H1 (cell line): Measurements from ENCODE around the gene GEMIN7. TPM values are rescaled to one million over a fixed set of nuclear protein-coding genes. Genes with fewer than 3 reads are reported as not detected.
A peak's percentile ranks its signal among the peaks of the same experiment; 100 is the strongest.

Source experiments
- CTCF ChIA-PET: fragments of 300-600 bp; sonication (Branson Sonifier 250); formaldehyde crosslinking; loops from one replicate; lab custom pipeline; 2021; ENCODE audit not compliant: partially characterized antibody; lab: Charles Lee
- POLR2A ChIA-PET: fragments of 300-600 bp; sonication (Branson Sonifier 250); formaldehyde crosslinking; loops from one replicate; lab custom pipeline; 2021; ENCODE audit warnings: inconsistent platforms; ENCODE audit not compliant: partially characterized antibody; lab: Charles Lee
- DNase-seq, 2 experiments: peaks; one replicate each; pipeline versions ENCODE4 v3.0.0 to v3.0.0-alpha.2; 2010 to 2022; ENCODE audit warnings: low spot score in 2 of 2, low read depth in 1 of 2, mixed read lengths in 1 of 2
- FAIRE-seq: peaks from 2 replicates; lab custom pipeline; 2011; peaks lifted over from hg19 to GRCh38; lab: Jason Lieb, UNC
- H2AFZ ChIP-seq: 2 replicates; pipeline ENCODE4 v1.8.1; 2012; ENCODE audit warnings: low read length, inconsistent platforms
- H2AK5ac ChIP-seq: 2 replicates; pipeline ENCODE4 v1.6.1; 2013; ENCODE audit warnings: low read depth, low read length
- H2BK120ac ChIP-seq: replicated peaks from 2 replicates; pipeline ENCODE3; 2013; ENCODE audit warnings: low read depth, low read length, inconsistent platforms
- H2BK12ac ChIP-seq: 2 replicates; pipeline ENCODE4 v1.6.1; 2013; ENCODE audit warnings: low read depth, low read length
- H2BK15ac ChIP-seq: 2 replicates; pipeline ENCODE4 v1.6.1; 2013; ENCODE audit warnings: low read length
- H2BK20ac ChIP-seq: 2 replicates; pipeline ENCODE4 v1.6.1; 2013; ENCODE audit warnings: low read length
- H2BK5ac ChIP-seq: 2 replicates; pipeline ENCODE4 v1.6.1; 2013; ENCODE audit warnings: low read depth, low read length
- H3K14ac ChIP-seq: 2 replicates; pipeline ENCODE4 v1.6.1; 2013; ENCODE audit warnings: inconsistent platforms; ENCODE audit not compliant: insufficient read length
- H3K18ac ChIP-seq: 2 replicates; pipeline ENCODE4 v1.6.1; 2013; ENCODE audit warnings: low read length; ENCODE audit errors: extremely low read depth
- H3K23ac ChIP-seq: 2 replicates; pipeline ENCODE4 v1.6.1; 2013; ENCODE audit warnings: inconsistent platforms; ENCODE audit not compliant: insufficient read length
- H3K23me2 ChIP-seq: 2 replicates; pipeline ENCODE4 v1.6.1; 2013; ENCODE audit warnings: low read depth, low read length
- H3K27ac ChIP-seq: 2 replicates; pipeline ENCODE4 v1.6.1; 2011; ENCODE audit warnings: low read depth, low read length, inconsistent platforms
- H3K27me3 ChIP-seq, 4 experiments: replicated peaks in 1 of 4; 1 replicate in 1 of 4; 2 replicates in 3 of 4; pipeline versions ENCODE4 v1.6.1 to v1.8.1; 2011 to 2013; ENCODE audit warnings: low read length in 3 of 4, mild to moderate bottlenecking in 3 of 4, inconsistent platforms in 2 of 4, mixed read lengths in 2 of 4, moderate library complexity in 1 of 4; ENCODE audit not compliant: control insufficient read depth in 3 of 4, insufficient read depth in 3 of 4; ENCODE audit errors: extremely low read depth in 1 of 4
- H3K36me3 ChIP-seq, 4 experiments: 2 replicates each; pipeline versions ENCODE4 v1.6.1 to v1.8.1; 2011 to 2013; ENCODE audit warnings: mild to moderate bottlenecking in 4 of 4, low read length in 3 of 4, moderate library complexity in 2 of 4, control low read depth in 1 of 4, inconsistent platforms in 1 of 4; ENCODE audit not compliant: insufficient read depth in 4 of 4, control insufficient read depth in 2 of 4
- H3K4ac ChIP-seq: replicated peaks from 2 replicates; pipeline ENCODE3; 2013; ENCODE audit warnings: low read length, low read depth, mixed read lengths, inconsistent platforms; ENCODE audit not compliant: insufficient read length
- H3K4me1 ChIP-seq, 4 experiments: replicated peaks in 1 of 4; 1 replicate in 1 of 4; 2 replicates in 3 of 4; pipeline versions ENCODE4 v1.6.1 to v1.8.1; 2011 to 2013; ENCODE audit warnings: low read length in 3 of 4, inconsistent platforms in 2 of 4, mixed read lengths in 1 of 4; ENCODE audit not compliant: insufficient read depth in 4 of 4, control insufficient read depth in 3 of 4
- H3K4me2 ChIP-seq, 2 experiments: 2 replicates each; pipeline versions ENCODE4 v1.6.1 to v1.8.1; 2011 to 2013; ENCODE audit warnings: low read depth in 2 of 2, low read length in 2 of 2, control low read depth in 1 of 2, inconsistent platforms in 1 of 2, mild to moderate bottlenecking in 1 of 2; ENCODE audit not compliant: insufficient read depth in 1 of 2
- H3K4me3 ChIP-seq, 4 experiments: fragments of 200-600, 300-600 bp in 1 of 4; sonication (generic), shearing (Covaris generic), sonication (Bioruptor Twin) in 1 of 4; 2 replicates each; pipeline versions ENCODE4 v1.5.1 to v1.8.1; 2011 to 2016; ENCODE audit warnings: low read length in 4 of 4, low read depth in 3 of 4, control low read depth in 2 of 4, inconsistent platforms in 2 of 4, mild to moderate bottlenecking in 2 of 4, mixed read lengths in 1 of 4, moderate library complexity in 1 of 4; ENCODE audit not compliant: insufficient read depth in 2 of 4; ENCODE audit errors: extremely low read depth in 1 of 4
- H3K56ac ChIP-seq: replicated peaks from 2 replicates; pipeline ENCODE3; 2013; ENCODE audit warnings: low read depth, mild to moderate bottlenecking, mixed read lengths, low read length, inconsistent platforms; ENCODE audit not compliant: insufficient read length
- H3K79me1 ChIP-seq: 2 replicates; pipeline ENCODE4 v1.6.1; 2013; ENCODE audit warnings: low read depth, low read length, control low read depth
- H3K79me2 ChIP-seq, 2 experiments: 2 replicates each; pipeline versions ENCODE4 v1.6.1 to v1.8.1; 2012 to 2013; ENCODE audit warnings: low read length in 2 of 2, mild to moderate bottlenecking in 2 of 2, inconsistent platforms in 1 of 2; ENCODE audit not compliant: insufficient read depth in 2 of 2, control insufficient read depth in 1 of 2
- H3K9ac ChIP-seq, 4 experiments: replicated peaks in 1 of 4; 1 replicate in 1 of 4; 2 replicates in 3 of 4; pipeline versions ENCODE4 v1.6.1 to v1.8.1; 2011 to 2013; ENCODE audit warnings: low read depth in 3 of 4, low read length in 3 of 4, control low read depth in 2 of 4, mild to moderate bottlenecking in 2 of 4, moderate library complexity in 2 of 4, inconsistent platforms in 1 of 4; ENCODE audit errors: extremely low read depth in 1 of 4
- H3K9me3 ChIP-seq, 2 experiments: 2 replicates each; pipeline versions ENCODE4 v1.6.1 to v1.8.1; 2012 to 2013; ENCODE audit warnings: mild to moderate bottlenecking in 2 of 2, moderate library complexity in 2 of 2, control low read depth in 1 of 2, inconsistent platforms in 1 of 2, low read depth in 1 of 2, low read length in 1 of 2, mixed read lengths in 1 of 2; ENCODE audit not compliant: insufficient read depth in 2 of 2
- H4K20me1 ChIP-seq, 2 experiments: replicated peaks in 1 of 2; 2 replicates each; pipeline versions ENCODE3 to v1.8.1; 2011 to 2013; ENCODE audit warnings: inconsistent platforms in 2 of 2, low read length in 2 of 2, mild to moderate bottlenecking in 1 of 2; ENCODE audit not compliant: insufficient read depth in 2 of 2, control insufficient read depth in 1 of 2
- H4K5ac ChIP-seq: 2 replicates; pipeline ENCODE4 v1.6.1; 2013; ENCODE audit warnings: low read length, low read depth, mixed read lengths, inconsistent platforms; ENCODE audit not compliant: insufficient read length
- H4K8ac ChIP-seq: 2 replicates; pipeline ENCODE4 v1.8.0; 2013; ENCODE audit warnings: mild to moderate bottlenecking, moderate library complexity, low read length, inconsistent platforms; ENCODE audit not compliant: insufficient read depth; ENCODE audit errors: extremely low read depth
- H4K91ac ChIP-seq: replicated peaks from 2 replicates; pipeline ENCODE3; 2013; ENCODE audit warnings: low read length, mixed read lengths, inconsistent platforms; ENCODE audit not compliant: insufficient read length
- CHD1 ChIP-seq: IDR thresholded peaks from 2 replicates; pipeline ENCODE4 v1.6.1; 2012; ENCODE audit warnings: low read depth, low read length, improper control_type of control experiment
- KDM4A ChIP-seq: IDR thresholded peaks from one replicate; pipeline ENCODE4 v1.7.1; 2012; ENCODE audit warnings: low read depth, mild to moderate bottlenecking, moderate library complexity, low read length, inconsistent platforms; ENCODE audit not compliant: severe bottlenecking
- KDM5A ChIP-seq: fragments of 200-600 bp; IDR thresholded peaks from 2 replicates; pipeline ENCODE4 v1.7.1; 2012; ENCODE audit warnings: mild to moderate bottlenecking, low read length, inconsistent platforms, mixed read lengths
- POLR2A ChIP-seq, 2 experiments: IDR thresholded peaks; 1 replicate in 1 of 2; 2 replicates in 1 of 2; pipeline ENCODE4 v1.6.1; 2011; ENCODE audit warnings: low read depth in 2 of 2, low read length in 2 of 2, mild to moderate bottlenecking in 2 of 2; ENCODE audit errors: control extremely low read depth in 1 of 2
- SIN3A ChIP-seq, 2 experiments: IDR thresholded peaks in 1 of 2; conservative IDR thresholded peaks in 1 of 2; 2 replicates each; pipeline ENCODE4 v1.6.1; 2011 to 2012; ENCODE audit warnings: low read length in 2 of 2, improper control_type of control experiment in 1 of 2, low read depth in 1 of 2, mild to moderate bottlenecking in 1 of 2
- WGBS, 2 experiments: shearing (Covaris generic) in 1 of 2; methylation state at CpG; one replicate each; pipeline versions ENCODE4 v1.1.6 to v1.1.7; 2013 to 2015; ENCODE audit warnings: low lambda C conversion rate in 2 of 2, mixed read lengths in 2 of 2, inconsistent platforms in 1 of 2, low coverage in 1 of 2, missing lambda C conversion rate in 1 of 2; ENCODE audit not compliant: insufficient replicate concordance in 2 of 2, insufficient coverage in 1 of 2, insufficient read length in 1 of 2; ENCODE audit errors: extremely low coverage in 1 of 2, missing lambda C conversion rate in 1 of 2; 5-methylcytosine and 5-hydroxymethylcytosine counted together
- polyA plus RNA-seq, 7 experiments: library from polyadenylated mRNA; depleted of rRNA in 3 of 7; stranded (reverse) in 5 of 7; unstranded in 2 of 7; fragments of >200 nt in 5 of 7; fragments of 200-250 nt in 2 of 7; gene quantifications; 1 replicate in 5 of 7; 2 replicates in 1 of 7; 4 replicates in 1 of 7; pipeline versions ENCODE4 v1.2.1 to v1.2.3, GENCODE V29; 2011 to 2013; ENCODE audit warnings: missing spikeins in 2 of 7, mixed read lengths in 2 of 7
- total RNA-seq: library from RNA; stranded (reverse); fragmentation: NEBNext Ultra II Directional; extraction: Animal tissue kit (Norgen Biotek cat#: 25700); gene quantifications from 2 replicates; pipeline ENCODE4 v1.2.1, GENCODE V29; 2021

The GEMIN7 gene
- total and polyA plus RNA-seq, 2 of the 8 experiments (the other 6 are each of a cell fraction or from before 2014, with no cell fraction given): 48.0 to 91.6 TPM

GRCh38 chr19:45099467-45100191, 20.6 kb downstream of the GEMIN7 start:
- Histone ChIP-seq H4K91ac (no peak overlapping the region), H4K20me1 (peaks cover 73 to 83% of the 10 kb centered on the region in 2 experiments), H3K4me1 (peaks cover 0 to 36% (median 18%) of the 10 kb centered on the region in 4 experiments; a peak in 6 of 7 replicates), H3K4me3 (no peak overlapping the region), H2BK15ac (no peak overlapping the region), H3K4ac (no peak overlapping the region), H3K27me3 (no peaks in the 10 kb centered on the region), H2BK12ac (no peak overlapping the region), H3K18ac (no peak overlapping the region), H3K79me1 (peaks cover 70% of the 10 kb centered on the region), H4K8ac (peak overlapping the region; percentile 28; the same call in 1 of the 2 replicates), H2BK5ac (no peak overlapping the region), H3K23me2 (no peaks in the 10 kb centered on the region), H2AFZ (no peak overlapping the region), H3K56ac (no peak overlapping the region), H3K27ac (no peak overlapping the region), H3K36me3 (no peaks in the 10 kb centered on the region; a peak in 2 of 8 replicates), H3K9me3 (no peaks in the 10 kb centered on the region), H3K23ac (no peak overlapping the region), H2AK5ac (no peak overlapping the region), H2BK20ac (no peak overlapping the region), H3K79me2 (peaks cover 27 to 100% of the 10 kb centered on the region in 2 experiments; a peak in 3 of 4 replicates), H4K5ac (no peak overlapping the region), H3K4me2 (no peak overlapping the region; a peak in 1 of 4 replicates), H3K14ac (no peak overlapping the region), H2BK120ac (no peak overlapping the region), H3K9ac (peak overlapping the region in 1 of 4 experiments; percentile 46; a peak in 2 of 7 replicates)
- 84% methylated on average over 25 of the region's 25 CpGs; no CpG with 5 or more reads in 1 of the 2 experiments for WGBS, 2 experiments
- DNase-seq: no peak
- POLR2A ChIA-PET: interaction anchor here (1.2 to 8.4 kb wide), 8 partner anchors 8 to 47 kb away, joined by 3 to 70 read pairs (median 5); partner anchors contain the start of genes GEMIN7, PPP1R37 and ZNF296
- no peak for FAIRE-seq
- no peak for TF ChIP-seq KDM4A
- TF ChIP-seq CHD1: no peak
- no peak for TF ChIP-seq KDM5A
- TF ChIP-seq POLR2A (IDR thresholded peaks at IDR 0.05; ENCODE audit: control extremely low read depth in 1 of 2, low read depth in 2 of 2, low read length in 2 of 2): no peak
- TF ChIP-seq SIN3A (conservative IDR thresholded peaks at IDR 0.05 in 1 of 2, IDR thresholded peaks at IDR 0.05 in 1 of 2; ENCODE audit: low read depth in 1 of 2, low read length in 2 of 2): peak; percentile 33 to 34; a peak in 1 of 4 replicates
- CTCF ChIA-PET: interaction anchor here (1.1 to 8.3 kb wide), 5 partner anchors 10 to 50 kb away, joined by 3 to 57 read pairs (median 3); no protein-coding TSS in a partner anchor
